Right kidney (tissue), 1 donor: ENCODE results near the gene PPP1R8.
"Not testable (repeated sequence)": the region's sequence is repeated elsewhere in the genome, so short reads cannot be mapped to it uniquely, and the experiment has no call there.

Experiments used
- DNase-seq: peaks from one replicate; pipeline ENCODE4 v3.0.0-alpha.2; 2016

The PPP1R8 gene

GRCh38 chr1:27831568-27832410 is 1.2 kb downstream of the PPP1R8 start:
- no peak for DNase-seq

- no peak for DNase-seq
Measured at GRCh38 chr1:27832762-27833161, 2.2 kb downstream of the PPP1R8 start.

GRCh38 chr1:27833470-27833869 is 2.9 kb downstream of the PPP1R8 start:
- DNase-seq = no peak

- no peak for DNase-seq
Measured at GRCh38 chr1:27835046-27835445, 4.5 kb downstream of the PPP1R8 start.

- DNase-seq = no peak
Measured at GRCh38 chr1:27835501-27835900, 4.9 kb downstream of the PPP1R8 start.

- no peak for DNase-seq
Measured at GRCh38 chr1:27849951-27850350, 19.4 kb downstream of the PPP1R8 start.

GRCh38 chr1:27855085-27855484 is 24.5 kb downstream of the PPP1R8 start:
- DNase-seq = no peak

GRCh38 chr1:27856561-27857343 is 26.2 kb downstream of the PPP1R8 start:
- DNase-seq = no peak

- DNase-seq = not testable (repeated sequence)
Measured at GRCh38 chr1:27857552-27857951, 27.0 kb downstream of the PPP1R8 start.

- peak; percentile 56 for DNase-seq
Measured at GRCh38 chr1:27858072-27858948, 27.7 kb downstream of the PPP1R8 start.

- no peak for DNase-seq
Measured at GRCh38 chr1:27858949-27859576, 28.5 kb downstream of the PPP1R8 start.

GRCh38 chr1:27861436-27861835 is 30.9 kb downstream of the PPP1R8 start:
- no peak for DNase-seq

- DNase-seq = no peak
Measured at GRCh38 chr1:27862004-27862403, 31.4 kb downstream of the PPP1R8 start.

- DNase-seq = peak; percentile 37
Measured at GRCh38 chr1:27862671-27863537, 32.3 kb downstream of the PPP1R8 start.

GRCh38 chr1:27863538-27863915 is 32.9 kb downstream of the PPP1R8 start:
- DNase-seq = no peak

- DNase-seq = no peak
Measured at GRCh38 chr1:27864264-27864895, 33.8 kb downstream of the PPP1R8 start.

GRCh38 chr1:27865821-27866220 is 35.2 kb downstream of the PPP1R8 start:
- no peak for DNase-seq

GRCh38 chr1:27868556-27868931 is 38.0 kb downstream of the PPP1R8 start:
- no peak for DNase-seq

- DNase-seq = no peak
Measured at GRCh38 chr1:27868932-27869718, 38.5 kb downstream of the PPP1R8 start.

GRCh38 chr1:27869719-27870085 is 39.1 kb downstream of the PPP1R8 start:
- DNase-seq = no peak
